K562 (cell line): Measurements from ENCODE around the gene SYNGR1. TPM values are rescaled to one million over a fixed set of nuclear protein-coding genes. Genes with fewer than 3 reads are reported as not detected.
A peak's percentile ranks its signal among the peaks of the same experiment; 100 is the strongest.

ENCODE experiments used
- CAMTA2 ChIP-seq: fragments of 250-450 bp; sonication (Bioruptor Pico); conservative IDR thresholded peaks from 2 replicates; pipeline ENCODE4 v1.5.1; 2022
- CBX1 ChIP-seq: sonication (generic); IDR thresholded peaks from 2 replicates; pipeline ENCODE4 v1.6.1; 2016; ENCODE audit warnings: antibody characterized with exemption, low read depth, mild to moderate bottlenecking
- E2F3 ChIP-seq: fragments of 250-450 bp; sonication (Bioruptor Pico); IDR thresholded peaks from 2 replicates; pipeline ENCODE4 v1.4.0; 2020; ENCODE audit warnings: mild to moderate bottlenecking
- EZH2 ChIP-seq: IDR thresholded peaks from 2 replicates; pipeline ENCODE4 v1.6.1; 2012; ENCODE audit warnings: low read depth, mild to moderate bottlenecking, inconsistent platforms, low read length, borderline replicate concordance
- HNRNPUL1 ChIP-seq: fragments of 200-400 bp; formaldehyde crosslinking; IDR thresholded peaks from 2 replicates; pipeline ENCODE4 v1.6.1; 2017; ENCODE audit warnings: low read length
- MBD2 ChIP-seq: sonication (generic); IDR thresholded peaks from 2 replicates; pipeline ENCODE4 v1.6.1; 2016; ENCODE audit warnings: low read depth, borderline replicate concordance
- MYBL2 ChIP-seq, 2 experiments: fragments of 450-650 bp in 1 of 2; sonication (generic) in 1 of 2; formaldehyde crosslinking in 1 of 2; IDR thresholded peaks; 2 replicates each; pipeline versions ENCODE4 v1.6.1 to v1.8.1; 2017 to 2022; ENCODE audit warnings: borderline replicate concordance in 1 of 2, inconsistent platforms in 1 of 2, low read depth in 1 of 2, mild to moderate bottlenecking in 1 of 2, missing genetic modification reagents in 1 of 2, moderate library complexity in 1 of 2
- MYNN ChIP-seq, 2 experiments: sonication (generic); formaldehyde crosslinking in 1 of 2; IDR thresholded peaks; 2 replicates each; pipeline versions ENCODE4 v1.5.0 to v1.6.1; 2016 to 2020; ENCODE audit warnings: antibody characterized with exemption in 1 of 2, missing genetic modification reagents in 1 of 2
- NCOA1 ChIP-seq: fragments of 450-650 bp; IDR thresholded peaks from 2 replicates; pipeline ENCODE4 v1.6.1; 2016; ENCODE audit warnings: low read depth
- NFIX ChIP-seq: fragments of 250-450 bp; sonication (Bioruptor Pico); IDR thresholded peaks from 2 replicates; pipeline ENCODE4 v1.4.0; 2020; ENCODE audit warnings: low read depth, mild to moderate bottlenecking, moderate library complexity
- PRMT5 ChIP-seq: sonication (generic); formaldehyde crosslinking; IDR thresholded peaks from 2 replicates; pipeline ENCODE4 v1.5.0; 2020; ENCODE audit warnings: missing genetic modification reagents
- PURB ChIP-seq: sonication (generic); formaldehyde crosslinking; IDR thresholded peaks from 2 replicates; pipeline ENCODE4 v1.9.0; 2021; ENCODE audit warnings: low read depth, mild to moderate bottlenecking, missing genetic modification reagents
- RFX1 ChIP-seq: fragments of 450-650 bp; IDR thresholded peaks from 2 replicates; pipeline ENCODE4 v1.6.1; 2016; ENCODE audit warnings: mild to moderate bottlenecking, moderate library complexity
- SP2 ChIP-seq: IDR thresholded peaks from 2 replicates; pipeline ENCODE4 v1.6.1; 2011; ENCODE audit warnings: mild to moderate bottlenecking, low read depth, low read length, moderate library complexity; ENCODE audit not compliant: poor library complexity, severe bottlenecking; ENCODE audit errors: extremely low read depth
- TSC22D4 ChIP-seq: fragments of 450-650 bp; IDR thresholded peaks from 2 replicates; pipeline ENCODE4 v1.6.1; 2016; ENCODE audit warnings: missing genetic modification characterization, missing biosample characterization, control low read depth
- ZNF717 ChIP-seq: fragments of 250-450 bp; sonication (Bioruptor Pico); IDR thresholded peaks from 2 replicates; pipeline ENCODE4 v1.5.0; 2021
- polyA plus RNA-seq, 8 experiments: library from polyadenylated mRNA; depleted of rRNA in 4 of 8; stranded (reverse) in 5 of 8; unstranded in 3 of 8; fragments of >200 nt; fragmentation: Nextera tagmentation in 2 of 8; fragmentation: Illumina TruSeq in 1 of 8; extraction: Ambion mirVana in 2 of 8; extraction: Trizol in 1 of 8; gene quantifications; 2 replicates each; pipeline versions ENCODE4 v1.2.1 to v1.2.3, GENCODE V29; 2011 to 2014; ENCODE audit warnings: inconsistent platforms in 1 of 8, missing spikeins in 1 of 8
- total RNA-seq, 7 experiments: library from RNA; depleted of rRNA in 6 of 7; stranded (reverse); fragments of >200 nt in 6 of 7; fragmentation: Illumina TruSeq in 2 of 7; extraction: Trizol in 2 of 7; gene quantifications; 2 replicates each; pipeline versions ENCODE4 v1.2.1 to v1.2.3, GENCODE V29; 2011 to 2021; ENCODE audit warnings: low replicate concordance in 1 of 7
- TF ChIP-seq, protein P1 (sequence below), 2 experiments: fragments of 250-450 bp in 1 of 2; fragments of 450-650 bp in 1 of 2; sonication (Bioruptor Pico) in 1 of 2; IDR thresholded peaks; 2 replicates each; pipeline versions ENCODE4 v1.6.1 to v1.8.0; 2016 to 2021; ENCODE audit warnings: mild to moderate bottlenecking in 2 of 2, moderate library complexity in 2 of 2, missing compliant biosample characterization in 1 of 2, missing genetic modification characterization in 1 of 2
- TF ChIP-seq, protein P2 (sequence below): fragments of 450-650 bp; formaldehyde crosslinking; IDR thresholded peaks from 2 replicates; pipeline ENCODE4 v1.4.0; 2020; ENCODE audit warnings: mild to moderate bottlenecking, mixed read lengths
- TF ChIP-seq, protein P3 (sequence below): fragments of 450-650 bp; IDR thresholded peaks from 2 replicates; pipeline ENCODE4 v1.6.1; 2014; ENCODE audit warnings: low read depth, mild to moderate bottlenecking, moderate library complexity, borderline replicate concordance
- TF ChIP-seq, protein P4 (sequence below): sonication (generic); IDR thresholded peaks from 2 replicates; pipeline ENCODE4 v1.6.1; 2016
- TF ChIP-seq, protein P5 (sequence below): sonication (generic); formaldehyde crosslinking; IDR thresholded peaks from 2 replicates; pipeline ENCODE4 v1.9.0; 2022; ENCODE audit warnings: mild to moderate bottlenecking, missing genetic modification reagents
- TF ChIP-seq, protein P6 (sequence below), 2 experiments: fragments of 200-800 bp in 1 of 2; sonication (Bioruptor generic) in 1 of 2; sonication (generic) in 1 of 2; formaldehyde crosslinking in 1 of 2; IDR thresholded peaks in 1 of 2; conservative IDR thresholded peaks in 1 of 2; 2 replicates each; pipeline versions ENCODE4 v1.5.0 to v1.6.1; 2016 to 2020; ENCODE audit warnings: missing compliant biosample characterization in 1 of 2, missing genetic modification characterization in 1 of 2, missing genetic modification reagents in 1 of 2

SYNGR1 gene
- total and polyA plus RNA-seq, 9 of the 15 experiments (the other 6 are each of a cell fraction or from before 2014, with no cell fraction given) = 1.8 to 15.9 (median 5.5) TPM

DNA sequence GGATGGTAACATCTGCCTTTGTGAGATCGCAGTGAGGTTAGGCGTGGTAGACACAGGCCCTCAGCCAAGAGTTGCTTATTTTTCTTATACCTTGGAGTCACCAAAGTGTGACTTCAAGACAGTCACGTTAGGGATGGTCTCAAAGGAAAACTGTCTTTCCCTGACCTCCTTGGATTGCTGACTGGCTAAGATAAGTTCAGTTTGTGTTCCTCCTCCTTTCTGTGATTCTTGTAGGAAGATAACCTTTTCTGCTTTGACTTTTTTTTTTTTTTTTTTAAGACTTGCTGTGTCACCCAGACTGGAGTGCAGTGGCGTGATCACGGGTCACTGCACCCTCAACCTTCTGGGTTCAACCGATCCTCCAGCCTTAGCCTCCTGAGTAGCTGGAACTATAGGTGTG is 72.9 kb downstream of the SYNGR1 start (continued):
- no peak for TF ChIP-seq MYBL2 (IDR thresholded peaks at IDR 0.05; ENCODE audit: low read depth)
- TF ChIP-seq MYBL2 (CRISPR knock-in tag; IDR thresholded peaks at IDR 0.05; ENCODE audit: borderline replicate concordance) = no peak
- no peak for TF ChIP-seq TSC22D4 (tag)
- TF ChIP-seq NFIX (CRISPR knock-in tag) = no peak
- no peak for TF ChIP-seq MYNN (IDR thresholded peaks at IDR 0.05)
- no peak for TF ChIP-seq MYNN (CRISPR knock-in tag; IDR thresholded peaks at IDR 0.05)
- no peak; the same call in 1 of the 2 replicates for TF ChIP-seq NCOA1
- no peak for TF ChIP-seq CAMTA2 (CRISPR knock-in tag)
- TF ChIP-seq, protein P1, sequence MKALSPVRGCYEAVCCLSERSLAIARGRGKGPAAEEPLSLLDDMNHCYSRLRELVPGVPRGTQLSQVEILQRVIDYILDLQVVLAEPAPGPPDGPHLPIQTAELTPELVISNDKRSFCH (CRISPR knock-in tag; IDR thresholded peaks at IDR 0.05) = no peak
- TF ChIP-seq, protein P1 (tag; IDR thresholded peaks at IDR 0.05) = peak; percentile 65
- no peak for TF ChIP-seq RFX1
- TF ChIP-seq EZH2 = no peak
- TF ChIP-seq, protein P2, sequence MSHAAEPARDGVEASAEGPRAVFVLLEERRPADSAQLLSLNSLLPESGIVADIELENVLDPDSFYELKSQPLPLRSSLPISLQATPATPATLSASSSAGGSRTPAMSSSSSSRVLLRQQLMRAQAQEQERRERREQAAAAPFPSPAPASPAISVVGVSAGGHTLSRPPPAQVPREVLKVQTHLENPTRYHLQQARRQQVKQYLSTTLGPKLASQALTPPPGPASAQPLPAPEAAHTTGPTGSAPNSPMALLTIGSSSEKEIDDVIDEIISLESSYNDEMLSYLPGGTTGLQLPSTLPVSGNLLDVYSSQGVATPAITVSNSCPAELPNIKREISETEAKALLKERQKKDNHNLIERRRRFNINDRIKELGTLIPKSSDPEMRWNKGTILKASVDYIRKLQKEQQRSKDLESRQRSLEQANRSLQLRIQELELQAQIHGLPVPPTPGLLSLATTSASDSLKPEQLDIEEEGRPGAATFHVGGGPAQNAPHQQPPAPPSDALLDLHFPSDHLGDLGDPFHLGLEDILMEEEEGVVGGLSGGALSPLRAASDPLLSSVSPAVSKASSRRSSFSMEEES (CRISPR knock-in tag) = no peak
- TF ChIP-seq, protein P3, sequence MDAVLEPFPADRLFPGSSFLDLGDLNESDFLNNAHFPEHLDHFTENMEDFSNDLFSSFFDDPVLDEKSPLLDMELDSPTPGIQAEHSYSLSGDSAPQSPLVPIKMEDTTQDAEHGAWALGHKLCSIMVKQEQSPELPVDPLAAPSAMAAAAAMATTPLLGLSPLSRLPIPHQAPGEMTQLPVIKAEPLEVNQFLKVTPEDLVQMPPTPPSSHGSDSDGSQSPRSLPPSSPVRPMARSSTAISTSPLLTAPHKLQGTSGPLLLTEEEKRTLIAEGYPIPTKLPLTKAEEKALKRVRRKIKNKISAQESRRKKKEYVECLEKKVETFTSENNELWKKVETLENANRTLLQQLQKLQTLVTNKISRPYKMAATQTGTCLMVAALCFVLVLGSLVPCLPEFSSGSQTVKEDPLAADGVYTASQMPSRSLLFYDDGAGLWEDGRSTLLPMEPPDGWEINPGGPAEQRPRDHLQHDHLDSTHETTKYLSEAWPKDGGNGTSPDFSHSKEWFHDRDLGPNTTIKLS = no peak
- TF ChIP-seq, protein P4, sequence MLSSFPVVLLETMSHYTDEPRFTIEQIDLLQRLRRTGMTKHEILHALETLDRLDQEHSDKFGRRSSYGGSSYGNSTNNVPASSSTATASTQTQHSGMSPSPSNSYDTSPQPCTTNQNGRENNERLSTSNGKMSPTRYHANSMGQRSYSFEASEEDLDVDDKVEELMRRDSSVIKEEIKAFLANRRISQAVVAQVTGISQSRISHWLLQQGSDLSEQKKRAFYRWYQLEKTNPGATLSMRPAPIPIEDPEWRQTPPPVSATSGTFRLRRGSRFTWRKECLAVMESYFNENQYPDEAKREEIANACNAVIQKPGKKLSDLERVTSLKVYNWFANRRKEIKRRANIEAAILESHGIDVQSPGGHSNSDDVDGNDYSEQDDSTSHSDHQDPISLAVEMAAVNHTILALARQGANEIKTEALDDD = peak; percentile 57; the same call in 1 of the 2 replicates
- no peak for TF ChIP-seq PRMT5 (CRISPR knock-in tag)
- TF ChIP-seq E2F3 (CRISPR knock-in tag) = no peak
- peak; percentile 38; the same call in 1 of the 2 replicates for TF ChIP-seq MBD2
- no peak for TF ChIP-seq ZNF717 (CRISPR knock-in tag)
- TF ChIP-seq, protein P5, sequence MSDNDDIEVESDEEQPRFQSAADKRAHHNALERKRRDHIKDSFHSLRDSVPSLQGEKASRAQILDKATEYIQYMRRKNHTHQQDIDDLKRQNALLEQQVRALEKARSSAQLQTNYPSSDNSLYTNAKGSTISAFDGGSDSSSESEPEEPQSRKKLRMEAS = no peak
- TF ChIP-seq SP2 = no peak
- no peak for TF ChIP-seq PURB (CRISPR knock-in tag)
- TF ChIP-seq HNRNPUL1 = no peak
- TF ChIP-seq CBX1 = no peak
- TF ChIP-seq, protein P6, sequence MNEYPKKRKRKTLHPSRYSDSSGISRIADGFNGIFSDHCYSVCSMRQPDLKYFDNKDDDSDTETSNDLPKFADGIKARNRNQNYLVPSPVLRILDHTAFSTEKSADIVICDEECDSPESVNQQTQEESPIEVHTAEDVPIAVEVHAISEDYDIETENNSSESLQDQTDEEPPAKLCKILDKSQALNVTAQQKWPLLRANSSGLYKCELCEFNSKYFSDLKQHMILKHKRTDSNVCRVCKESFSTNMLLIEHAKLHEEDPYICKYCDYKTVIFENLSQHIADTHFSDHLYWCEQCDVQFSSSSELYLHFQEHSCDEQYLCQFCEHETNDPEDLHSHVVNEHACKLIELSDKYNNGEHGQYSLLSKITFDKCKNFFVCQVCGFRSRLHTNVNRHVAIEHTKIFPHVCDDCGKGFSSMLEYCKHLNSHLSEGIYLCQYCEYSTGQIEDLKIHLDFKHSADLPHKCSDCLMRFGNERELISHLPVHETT (CRISPR knock-in tag; conservative IDR thresholded peaks at IDR 0.05 in 1 of 2, IDR thresholded peaks at IDR 0.05 in 1 of 2) = 0 out of 4 replicates have a peak, but pooled peaks of 1 of the 2 experiments have one; percentile 34
